Measurements from ENCODE around the gene FRMD4B.
"Not testable (repeated sequence)": the region's sequence is repeated elsewhere in the genome, so short reads cannot be mapped to it uniquely, and the experiment has no call there.

FRMD4B gene

DNA sequence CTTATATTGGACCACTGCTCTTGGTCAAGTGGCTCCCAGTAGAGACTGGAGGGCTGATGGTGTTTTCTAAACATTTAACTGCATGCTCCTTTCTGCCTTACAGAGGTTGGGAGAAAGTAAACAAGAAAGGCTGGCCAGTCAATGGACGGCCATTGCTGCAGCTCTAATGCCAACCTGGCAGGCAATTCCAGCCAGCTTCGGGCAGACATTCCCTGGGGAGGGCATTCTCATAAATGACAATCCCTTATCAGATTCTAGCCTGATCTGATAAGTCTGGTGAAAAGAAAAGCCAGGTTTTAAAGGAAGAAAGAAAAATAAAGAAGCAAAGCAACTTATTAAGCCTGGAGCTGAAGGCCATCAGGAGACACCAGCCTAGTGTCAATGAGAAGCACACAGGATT is 60.7 kb downstream of the FRMD4B start:
- Mint-ChIP-seq H3K27me3 (ENCODE audit: low read depth) (peaks cover 4% of the 10 kb centered on the region), H3K4me3 (no peak overlapping the region), H3K9me3 (no peaks in the 10 kb centered on the region), H3K27ac (no peak overlapping the region), H3K4me1 (peaks cover 48% of the 10 kb centered on the region), H3K36me3 (ENCODE audit: low read depth) (no peaks in the 10 kb centered on the region)
- TF ChIP-seq, protein P1, sequence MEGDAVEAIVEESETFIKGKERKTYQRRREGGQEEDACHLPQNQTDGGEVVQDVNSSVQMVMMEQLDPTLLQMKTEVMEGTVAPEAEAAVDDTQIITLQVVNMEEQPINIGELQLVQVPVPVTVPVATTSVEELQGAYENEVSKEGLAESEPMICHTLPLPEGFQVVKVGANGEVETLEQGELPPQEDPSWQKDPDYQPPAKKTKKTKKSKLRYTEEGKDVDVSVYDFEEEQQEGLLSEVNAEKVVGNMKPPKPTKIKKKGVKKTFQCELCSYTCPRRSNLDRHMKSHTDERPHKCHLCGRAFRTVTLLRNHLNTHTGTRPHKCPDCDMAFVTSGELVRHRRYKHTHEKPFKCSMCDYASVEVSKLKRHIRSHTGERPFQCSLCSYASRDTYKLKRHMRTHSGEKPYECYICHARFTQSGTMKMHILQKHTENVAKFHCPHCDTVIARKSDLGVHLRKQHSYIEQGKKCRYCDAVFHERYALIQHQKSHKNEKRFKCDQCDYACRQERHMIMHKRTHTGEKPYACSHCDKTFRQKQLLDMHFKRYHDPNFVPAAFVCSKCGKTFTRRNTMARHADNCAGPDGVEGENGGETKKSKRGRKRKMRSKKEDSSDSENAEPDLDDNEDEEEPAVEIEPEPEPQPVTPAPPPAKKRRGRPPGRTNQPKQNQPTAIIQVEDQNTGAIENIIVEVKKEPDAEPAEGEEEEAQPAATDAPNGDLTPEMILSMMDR (IDR thresholded peaks at IDR 0.05; ENCODE audit: unreplicated experiment in 3 of 3): no peak

DNA sequence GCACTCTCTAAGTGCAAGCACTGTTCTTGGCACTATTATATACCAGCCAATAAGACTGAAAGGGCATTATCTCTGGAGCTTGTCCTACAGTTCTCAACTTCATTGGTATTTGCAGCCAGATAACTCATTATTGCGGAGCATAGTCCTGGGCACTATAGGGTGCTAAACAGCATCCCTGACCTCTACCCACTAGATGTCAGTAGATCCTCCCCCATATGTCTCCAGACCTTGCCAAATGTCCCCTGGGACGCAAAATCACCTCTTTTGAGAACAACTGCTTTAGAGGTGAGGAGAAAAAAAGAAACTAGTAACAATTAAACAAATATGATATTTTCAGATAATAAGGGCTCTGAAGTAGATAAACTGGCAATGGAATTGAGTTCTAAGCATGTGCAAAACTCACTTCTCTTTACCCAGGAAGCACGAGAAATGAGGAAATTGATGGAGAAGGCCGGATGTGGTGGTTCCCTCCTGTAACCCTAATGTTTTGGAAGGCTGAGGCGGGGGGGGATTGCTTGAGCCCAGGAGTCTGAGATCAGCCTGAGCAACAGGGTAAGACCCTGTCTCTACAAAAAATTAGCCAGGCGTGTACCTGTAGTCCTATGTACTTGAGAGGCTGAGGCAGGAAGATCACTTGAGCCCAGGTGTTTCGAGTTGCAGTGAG is 61.4 kb downstream of the FRMD4B start:
- Mint-ChIP-seq H3K9me3 (no peaks in the 10 kb centered on the region), H3K4me1 (peaks cover 51% of the 10 kb centered on the region), H3K27me3 (ENCODE audit: low read depth) (peaks cover 4% of the 10 kb centered on the region), H3K27ac (no peak overlapping the region), H3K4me3 (no peak overlapping the region), H3K36me3 (ENCODE audit: low read depth) (no peaks in the 10 kb centered on the region)
- TF ChIP-seq, protein P1 (IDR thresholded peaks at IDR 0.05; ENCODE audit: unreplicated experiment in 3 of 3): no peak

DNA sequence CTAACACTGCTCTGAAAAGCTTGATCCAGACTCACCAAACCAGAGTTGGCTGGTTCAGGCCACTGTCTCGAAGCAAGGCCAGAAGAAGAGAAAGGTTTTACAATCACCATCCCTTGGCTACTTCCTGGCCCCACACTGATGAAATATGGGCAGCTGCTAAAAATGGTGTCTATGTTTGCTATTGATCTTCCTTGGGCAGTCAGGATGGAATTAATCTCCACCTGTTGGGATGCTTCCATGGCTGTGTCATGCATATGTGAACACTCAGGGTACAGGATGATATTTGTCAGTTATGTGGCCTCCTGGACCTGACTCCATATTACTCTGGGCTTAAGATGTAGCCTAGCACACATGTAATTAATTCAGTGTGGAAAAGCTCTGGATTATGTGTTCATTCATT is 61.9 kb downstream of the FRMD4B start:
- Mint-ChIP-seq H3K4me1 (peaks cover 52% of the 10 kb centered on the region), H3K36me3 (ENCODE audit: low read depth) (no peaks in the 10 kb centered on the region)

DNA sequence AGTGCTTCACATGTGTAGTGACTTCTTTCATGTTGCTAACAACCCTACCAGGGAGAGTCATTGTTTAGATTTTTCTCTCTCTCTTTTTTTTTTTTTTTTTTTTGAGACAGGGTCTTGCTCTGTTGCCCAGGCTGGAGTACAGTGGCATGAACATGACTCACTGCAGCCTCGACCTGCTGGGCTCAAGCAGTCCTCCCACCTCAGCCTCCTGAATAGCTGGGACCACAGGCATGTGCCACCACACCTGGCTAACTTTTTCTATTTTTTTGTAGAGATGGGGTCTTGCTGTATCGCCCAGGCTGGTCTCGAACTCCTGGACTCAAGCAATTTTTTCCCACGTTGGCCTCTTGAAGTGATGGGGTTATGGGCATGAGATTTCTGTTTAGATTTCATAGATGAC is 63.4 kb downstream of the FRMD4B start:
- peaks cover 39% of the 10 kb centered on the region for H3K4me1 Mint-ChIP-seq
- H3K4me3 Mint-ChIP-seq; H3K9me3 Mint-ChIP-seq; H3K36me3 Mint-ChIP-seq (ENCODE audit: low read depth); H3K27me3 Mint-ChIP-seq (ENCODE audit: low read depth); H3K27ac Mint-ChIP-seq: not testable (repeated sequence)

More for the DNA sequence above, 61.9 kb downstream of the FRMD4B start:
- TF ChIP-seq, protein P1 (IDR thresholded peaks at IDR 0.05; ENCODE audit: unreplicated experiment in 3 of 3): no peak
- Mint-ChIP-seq H3K27ac (no peak overlapping the region), H3K4me3 (no peak overlapping the region), H3K9me3 (no peaks in the 10 kb centered on the region), H3K27me3 (ENCODE audit: low read depth) (peaks cover 4% of the 10 kb centered on the region)

DNA sequence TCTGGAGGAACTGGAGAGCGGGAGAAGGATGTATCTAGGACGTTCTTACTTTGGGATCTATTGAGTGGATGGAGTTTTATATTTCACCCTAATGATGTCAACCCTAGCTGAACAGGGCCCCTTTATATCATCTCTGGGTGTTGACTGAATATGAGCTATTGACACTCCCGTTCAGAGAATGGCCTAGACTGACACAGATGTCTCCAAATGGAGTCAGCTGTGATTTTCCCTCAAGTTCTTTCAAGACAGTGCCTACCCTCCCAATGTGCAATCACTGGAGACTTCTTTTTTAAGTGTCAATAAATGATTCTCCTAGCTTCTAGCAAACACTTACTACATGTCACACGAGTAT is 63.8 kb downstream of the FRMD4B start:
- H3K4me1 Mint-ChIP-seq: peaks cover 38% of the 10 kb centered on the region
- H3K27me3 Mint-ChIP-seq (ENCODE audit: low read depth): peaks cover 4% of the 10 kb centered on the region
- peak overlapping the region in 2 of 3 experiments; percentile 65 to 67 for H3K27ac Mint-ChIP-seq
- no peaks in the 10 kb centered on the region for H3K9me3 Mint-ChIP-seq
- TF ChIP-seq, protein P1 (IDR thresholded peaks at IDR 0.05; ENCODE audit: unreplicated experiment in 3 of 3): no peak
- H3K4me3 Mint-ChIP-seq: no peak overlapping the region
- H3K36me3 Mint-ChIP-seq (ENCODE audit: low read depth): no peaks in the 10 kb centered on the region

DNA sequence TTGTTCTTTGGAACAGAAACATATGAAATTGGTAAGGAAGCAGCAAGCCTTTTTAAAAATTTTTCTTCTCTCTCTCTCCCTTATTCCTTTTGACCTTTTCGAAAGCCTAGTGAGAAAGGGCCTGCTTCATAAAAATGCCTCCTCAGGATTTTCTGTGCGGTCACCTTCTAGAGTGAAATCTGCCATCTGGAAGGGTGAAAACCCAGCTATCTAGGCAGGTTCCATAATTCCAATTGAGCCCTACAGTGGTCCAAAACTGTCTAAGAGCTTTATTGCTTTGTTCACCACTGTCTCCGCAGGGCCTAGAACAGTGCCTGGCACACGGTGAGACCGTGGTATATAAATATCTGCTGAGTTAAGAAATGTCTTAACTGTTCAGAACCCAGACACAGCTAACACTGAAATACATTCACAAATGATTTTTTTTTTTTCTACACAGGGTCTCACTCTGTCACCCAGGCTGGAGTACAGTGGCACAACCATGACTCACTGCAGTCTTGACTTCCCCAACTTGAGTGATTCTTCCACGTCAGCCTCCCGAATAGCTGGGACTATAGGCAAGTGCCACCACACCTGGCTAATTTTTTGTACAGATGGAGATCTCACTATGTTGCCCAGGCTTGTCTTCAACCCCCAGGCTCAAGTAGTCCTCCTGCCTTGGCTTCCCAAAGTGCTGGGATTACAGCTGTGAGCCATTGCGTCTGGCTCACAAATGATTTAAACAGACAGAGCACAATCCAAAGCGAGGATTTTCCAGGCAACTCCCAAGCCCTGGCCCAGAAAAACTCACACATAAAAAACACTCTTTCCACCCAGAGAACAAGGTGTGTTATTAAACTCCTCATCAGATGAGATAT is 64.4 kb downstream of the FRMD4B start:
- Mint-ChIP-seq H3K27ac (peak overlapping the region; percentile 47 to 67 (median 65)), H3K36me3 (ENCODE audit: low read depth) (no peaks in the 10 kb centered on the region), H3K27me3 (ENCODE audit: low read depth) (peaks cover 4% of the 10 kb centered on the region), H3K4me3 (no peak overlapping the region), H3K9me3 (no peaks in the 10 kb centered on the region), H3K4me1 (peaks cover 32% of the 10 kb centered on the region)
- TF ChIP-seq, protein P1 (IDR thresholded peaks at IDR 0.05; ENCODE audit: unreplicated experiment in 3 of 3): no peak
